Stimulated activated CD8-positive, alpha-beta memory T cell treated with anti-CD3 and anti-CD28 coated beads, Interleukin-7, amount 100 ng/mL, for 4 hours (primary cell): ENCODE data around the gene NEGR1.

ENCODE experiments used
- DNase-seq, 2 donors: peaks; one replicate each; pipeline ENCODE4 v3.0.0-alpha.2; 2020; ENCODE audit warnings: low read depth in 2 of 2

The NEGR1 gene

GRCh38 chr1:71635568-71635967 lies 646.8 kb downstream of the NEGR1 start:
- no peak for DNase-seq

GRCh38 chr1:71634159-71634558 lies 648.2 kb downstream of the NEGR1 start:
- no peak for DNase-seq

GRCh38 chr1:71630073-71630472 lies 652.3 kb downstream of the NEGR1 start:
- DNase-seq: no peak

- no peak for DNase-seq
Observed at GRCh38 chr1:71625004-71625403, 657.3 kb downstream of the NEGR1 start.

GRCh38 chr1:71623888-71624287 lies 658.5 kb downstream of the NEGR1 start:
- DNase-seq: no peak

- DNase-seq: no peak
Observed at GRCh38 chr1:71621785-71622184, 660.6 kb downstream of the NEGR1 start.

- DNase-seq: no peak
Observed at GRCh38 chr1:71618766-71619530, 663.4 kb downstream of the NEGR1 start.

- DNase-seq: no peak
Observed at GRCh38 chr1:71618191-71618590, 664.1 kb downstream of the NEGR1 start.

- DNase-seq: no peak
Observed at GRCh38 chr1:71610476-71610875, 671.9 kb downstream of the NEGR1 start.

- no peak for DNase-seq
Observed at GRCh38 chr1:71603044-71603776, 679.1 kb downstream of the NEGR1 start.

- DNase-seq: no peak
Observed at GRCh38 chr1:71600023-71600422, 682.3 kb downstream of the NEGR1 start.

- DNase-seq: no peak
Observed at GRCh38 chr1:71599306-71599705, 683.0 kb downstream of the NEGR1 start.

GRCh38 chr1:71593523-71593922 lies 688.8 kb downstream of the NEGR1 start:
- no peak for DNase-seq

- no peak for DNase-seq
Observed at GRCh38 chr1:71592646-71593274, 689.6 kb downstream of the NEGR1 start.

GRCh38 chr1:71589005-71589404 lies 693.3 kb downstream of the NEGR1 start:
- no peak for DNase-seq

- DNase-seq: no peak
Observed at GRCh38 chr1:71587961-71588360, 694.4 kb downstream of the NEGR1 start.

- DNase-seq: no peak
Observed at GRCh38 chr1:71586030-71586429, 696.3 kb downstream of the NEGR1 start.

- no peak for DNase-seq
Observed at GRCh38 chr1:71583756-71584155, 698.6 kb downstream of the NEGR1 start.

GRCh38 chr1:71582673-71583072 lies 699.7 kb downstream of the NEGR1 start:
- DNase-seq: no peak

- DNase-seq: no peak
Observed at GRCh38 chr1:71577451-71578131, 704.7 kb downstream of the NEGR1 start.

GRCh38 chr1:71572038-71572437 lies 710.3 kb downstream of the NEGR1 start:
- no peak for DNase-seq

- DNase-seq: no peak
Observed at GRCh38 chr1:71566413-71566812, 715.9 kb downstream of the NEGR1 start.
